CD14-positive monocyte (primary cell): Measurements from ENCODE around the gene NFKBIZ. TPM values are rescaled to one million over a fixed set of nuclear protein-coding genes. Genes with fewer than 3 reads are reported as not detected.

Experiments
- DNase-seq, 3 donors: peaks; one replicate each; pipeline ENCODE4 v3.0.0-alpha.2; 2011 to 2022
- H2AFZ ChIP-seq: 2 replicates; pipeline ENCODE4 v1.6.0; 2012; ENCODE audit warnings: mild to moderate bottlenecking, low read depth, low read length, inconsistent platforms; ENCODE audit not compliant: insufficient read depth, poor library complexity, severe bottlenecking
- H3K27ac ChIP-seq, 2 donors: 1 replicate in 1 of 2; 2 replicates in 1 of 2; pipeline ENCODE4 v1.5.1; 2012 to 2013; ENCODE audit warnings: low read length in 2 of 2, control low read depth in 1 of 2, inconsistent platforms in 1 of 2, low read depth in 1 of 2, mild to moderate bottlenecking in 1 of 2
- H3K27me3 ChIP-seq, 2 donors: one replicate each; pipeline versions ENCODE4 v1.6.0 to v1.6.1; 2011 to 2013; ENCODE audit warnings: low read length in 2 of 2; ENCODE audit not compliant: control insufficient read depth in 2 of 2, insufficient read depth in 2 of 2
- H3K36me3 ChIP-seq, 2 donors: replicated peaks in 1 of 2; 1 replicate in 1 of 2; 2 replicates in 1 of 2; pipeline versions ENCODE4 v1.5.1 to v1.6.1; 2012 to 2013; ENCODE audit warnings: low read length in 2 of 2, control low read depth in 1 of 2, inconsistent platforms in 1 of 2, mild to moderate bottlenecking in 1 of 2; ENCODE audit not compliant: insufficient read depth in 2 of 2, control insufficient read depth in 1 of 2
- H3K4me1 ChIP-seq, 2 donors: 1 replicate in 1 of 2; 2 replicates in 1 of 2; pipeline versions ENCODE4 v1.5.1 to v1.6.1; 2012 to 2013; ENCODE audit warnings: low read length in 2 of 2, control low read depth in 1 of 2, inconsistent platforms in 1 of 2, mild to moderate bottlenecking in 1 of 2, moderate library complexity in 1 of 2; ENCODE audit not compliant: insufficient read depth in 2 of 2, control insufficient read depth in 1 of 2
- H3K4me2 ChIP-seq: replicated peaks from 2 replicates; pipeline ENCODE3; 2012; ENCODE audit warnings: low read length, moderate library complexity, mild to moderate bottlenecking; ENCODE audit not compliant: poor library complexity, severe bottlenecking; ENCODE audit errors: extremely low read depth
- H3K4me3 ChIP-seq, 3 experiments: fragments of 200-600 bp in 1 of 3; sonication (generic) in 1 of 3; replicated peaks in 1 of 3; 1 replicate in 2 of 3; 2 replicates in 1 of 3; pipeline ENCODE4 v1.5.1; 2011 to 2013; ENCODE audit warnings: low read length in 3 of 3, mild to moderate bottlenecking in 3 of 3, control low read depth in 2 of 3, low read depth in 2 of 3, inconsistent platforms in 1 of 3, moderate library complexity in 1 of 3
- H3K79me2 ChIP-seq: 2 replicates; pipeline ENCODE4 v1.6.0; 2012; ENCODE audit warnings: mild to moderate bottlenecking, control low read depth, inconsistent platforms, low read length, moderate library complexity; ENCODE audit not compliant: insufficient read depth
- H3K9ac ChIP-seq: 2 replicates; pipeline ENCODE4 v1.6.0; 2017; ENCODE audit warnings: low read length, mild to moderate bottlenecking; ENCODE audit not compliant: insufficient read depth, poor library complexity, severe bottlenecking
- H3K9me3 ChIP-seq, 2 donors: replicated peaks in 1 of 2; 1 replicate in 1 of 2; 2 replicates in 1 of 2; pipeline versions ENCODE4 v1.5.1 to v1.6.1; 2012 to 2013; ENCODE audit warnings: low read length in 2 of 2, control low read depth in 1 of 2; ENCODE audit not compliant: control insufficient read depth in 1 of 2, insufficient read depth in 1 of 2
- H4K20me1 ChIP-seq: 2 replicates; pipeline ENCODE4 v1.6.0; 2012; ENCODE audit warnings: mild to moderate bottlenecking, low read length, control low read depth, moderate library complexity; ENCODE audit not compliant: insufficient read depth
- H3K27ac Mint-ChIP-seq, 7 donors: one replicate each; pipeline ENCODE4 v1.8.0; 2020; ENCODE audit warnings: mild to moderate bottlenecking in 7 of 7, mixed read lengths in 7 of 7, moderate library complexity in 6 of 7, inconsistent platforms in 2 of 7
- H3K27me3 Mint-ChIP-seq, 3 donors: one replicate each; pipeline ENCODE4 v1.8.0; 2021 to 2022; ENCODE audit warnings: low read depth in 3 of 3, mild to moderate bottlenecking in 3 of 3, mixed read lengths in 3 of 3, moderate library complexity in 3 of 3, inconsistent platforms in 1 of 3
- H3K36me3 Mint-ChIP-seq, 2 donors: one replicate each; pipeline ENCODE4 v1.8.0; 2020; ENCODE audit warnings: mixed read lengths in 2 of 2, inconsistent platforms in 1 of 2, mild to moderate bottlenecking in 1 of 2
- H3K4me1 Mint-ChIP-seq: one replicate; pipeline ENCODE4 v1.8.0; 2020; ENCODE audit warnings: mild to moderate bottlenecking, mixed read lengths
- H3K4me3 Mint-ChIP-seq, 2 donors: one replicate each; pipeline ENCODE4 v1.8.0; 2020; ENCODE audit warnings: mild to moderate bottlenecking in 2 of 2, mixed read lengths in 2 of 2, moderate library complexity in 1 of 2
- H3K9me3 Mint-ChIP-seq, 7 donors: one replicate each; pipeline ENCODE4 v1.8.0; 2020 to 2022; ENCODE audit warnings: mixed read lengths in 7 of 7, mild to moderate bottlenecking in 6 of 7, moderate library complexity in 6 of 7, inconsistent platforms in 2 of 7
- WGBS: methylation state at CpG from one replicate; pipeline ENCODE4 v1.1.5; 2013; ENCODE audit warnings: missing lambda C conversion rate; ENCODE audit not compliant: insufficient coverage; 5-methylcytosine and 5-hydroxymethylcytosine counted together
- intact Hi-C, 2 donors: fragments of 100-400 bp; cut with micrococcal nuclease; formaldehyde crosslinking; loops; one replicate each; pipeline versions ENCODE4 v1.15.0 to v1.15.1; 2023
- polyA plus RNA-seq, 3 donors: library from polyadenylated mRNA; depleted of rRNA in 1 of 3; unstranded in 2 of 3; stranded (reverse) in 1 of 3; fragments of 300-500 nt in 2 of 3; fragments of >200 nt in 1 of 3; fragmentation: Illumina TruSeq in 2 of 3; gene quantifications; 1 replicate in 2 of 3; 2 replicates in 1 of 3; pipeline ENCODE4 v1.2.3, GENCODE V29; 2012 to 2021
- TF ChIP-seq, protein P1 (sequence below): fragments of 200-600 bp; IDR thresholded peaks from one replicate; pipeline ENCODE4 v1.8.0; 2022; ENCODE audit warnings: antibody characterized with exemption, mild to moderate bottlenecking

The NFKBIZ gene
- polyA plus RNA-seq, 3 donors, result 71.0 to 592 (median 84.9) TPM

DNA sequence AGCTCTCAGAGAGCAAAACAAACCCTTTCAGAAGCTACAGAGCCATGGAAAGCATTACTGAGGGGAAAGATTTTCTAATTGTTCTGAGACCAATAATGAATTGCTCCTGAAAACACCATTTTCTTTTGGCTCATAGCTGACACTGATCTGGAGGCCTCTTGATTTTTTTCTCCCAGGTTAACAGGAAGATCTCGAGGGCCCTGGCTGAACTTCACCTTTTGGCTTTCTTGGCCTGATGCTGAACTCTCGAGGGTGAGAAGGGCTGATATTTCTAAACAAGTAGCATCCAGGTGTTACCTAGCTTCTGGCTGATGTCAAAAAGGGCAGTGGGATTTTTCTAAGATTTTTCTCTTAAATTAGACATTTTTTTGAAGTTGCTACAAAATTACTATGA lies 19.9 kb upstream of the NFKBIZ start:
- H3K4me1 Mint-ChIP-seq, result peaks cover 62% of the 10 kb centered on the region

DNA sequence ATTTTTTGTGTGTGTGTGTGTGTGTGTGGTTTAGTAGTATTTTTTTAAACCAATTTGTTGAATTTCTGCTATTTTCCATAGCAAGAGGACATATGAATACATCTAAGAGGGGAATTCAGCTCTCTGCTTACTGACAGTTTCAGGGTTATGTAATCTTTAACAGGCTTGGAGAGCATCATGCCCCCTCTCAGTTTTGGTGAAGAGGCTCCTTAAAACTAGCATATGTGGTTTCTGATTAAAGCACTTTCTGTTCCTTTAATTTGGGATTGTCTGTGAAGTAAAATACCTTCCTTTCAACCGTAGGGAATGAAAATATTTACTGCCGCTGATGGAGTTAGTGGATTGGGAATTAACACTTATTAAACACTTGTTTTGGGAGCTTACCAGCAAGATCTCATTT lies 19.4 kb upstream of the NFKBIZ start:
- no peak overlapping the region for H3K9ac ChIP-seq
- H4K20me1 ChIP-seq, result no peaks in the 10 kb centered on the region
- peak in 1 of 3 donors; percentile 75 for DNase-seq
- Mint-ChIP-seq H3K4me3 (peak overlapping the region in 1 of 2 donors; percentile 94), H3K36me3 (peaks cover 9 to 19% of the 10 kb centered on the region in 2 donors), H3K27me3 (peaks cover 0 to 7% (median 5%) of the 10 kb centered on the region in 3 donors), H3K4me1 (peaks cover 61% of the 10 kb centered on the region), H3K9me3 (no peaks in the 10 kb centered on the region), H3K27ac (peak overlapping the region; percentile 92 to 98 (median 97))
- WGBS, result no CpG with 5 or more reads among the region's 2 CpGs
- no peak overlapping the region for H2AFZ ChIP-seq
- H3K27ac ChIP-seq, result peak overlapping the region in 1 of 2 donors; percentile 90
- no peaks in the 10 kb centered on the region for H3K36me3 ChIP-seq
- H3K27me3 ChIP-seq, result no peaks in the 10 kb centered on the region
- H3K9me3 ChIP-seq, result no peaks in the 10 kb centered on the region
- peak overlapping the region in 1 of 3 experiments; percentile 86 for H3K4me3 ChIP-seq
- H3K4me2 ChIP-seq, result peak overlapping the region; percentile 86
- intact Hi-C loops, result loop anchor here in 1 of 2 donors (5.0 kb wide), 1 partner anchor 112 kb away; no protein-coding TSS in a partner anchor
- peaks cover 36 to 58% of the 10 kb centered on the region in 2 donors for H3K4me1 ChIP-seq
- TF ChIP-seq, protein P1, sequence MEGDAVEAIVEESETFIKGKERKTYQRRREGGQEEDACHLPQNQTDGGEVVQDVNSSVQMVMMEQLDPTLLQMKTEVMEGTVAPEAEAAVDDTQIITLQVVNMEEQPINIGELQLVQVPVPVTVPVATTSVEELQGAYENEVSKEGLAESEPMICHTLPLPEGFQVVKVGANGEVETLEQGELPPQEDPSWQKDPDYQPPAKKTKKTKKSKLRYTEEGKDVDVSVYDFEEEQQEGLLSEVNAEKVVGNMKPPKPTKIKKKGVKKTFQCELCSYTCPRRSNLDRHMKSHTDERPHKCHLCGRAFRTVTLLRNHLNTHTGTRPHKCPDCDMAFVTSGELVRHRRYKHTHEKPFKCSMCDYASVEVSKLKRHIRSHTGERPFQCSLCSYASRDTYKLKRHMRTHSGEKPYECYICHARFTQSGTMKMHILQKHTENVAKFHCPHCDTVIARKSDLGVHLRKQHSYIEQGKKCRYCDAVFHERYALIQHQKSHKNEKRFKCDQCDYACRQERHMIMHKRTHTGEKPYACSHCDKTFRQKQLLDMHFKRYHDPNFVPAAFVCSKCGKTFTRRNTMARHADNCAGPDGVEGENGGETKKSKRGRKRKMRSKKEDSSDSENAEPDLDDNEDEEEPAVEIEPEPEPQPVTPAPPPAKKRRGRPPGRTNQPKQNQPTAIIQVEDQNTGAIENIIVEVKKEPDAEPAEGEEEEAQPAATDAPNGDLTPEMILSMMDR, result no peak
- H3K79me2 ChIP-seq, result peaks cover 31% of the 10 kb centered on the region

More for the DNA sequence above, 19.9 kb upstream of the NFKBIZ start:
- DNase-seq, result no peak
- H3K9ac ChIP-seq, result peak overlapping the region; percentile 71
- intact Hi-C loops, result loop anchor here in 1 of 2 donors (5.0 kb wide), 1 partner anchor 113 kb away; no protein-coding TSS in a partner anchor
- WGBS, result no CpG with 5 or more reads among the region's 2 CpGs
- H3K27ac ChIP-seq, result peak overlapping the region; percentile 79 to 90
- H3K4me1 ChIP-seq, result peaks cover 36 to 55% of the 10 kb centered on the region in 2 donors
- no peaks in the 10 kb centered on the region for H4K20me1 ChIP-seq
- Mint-ChIP-seq H3K36me3 (peaks cover 7 to 20% of the 10 kb centered on the region in 2 donors), H3K4me3 (peak overlapping the region; percentile 94 to 97), H3K9me3 (no peaks in the 10 kb centered on the region), H3K27me3 (peaks cover 0 to 7% (median 2%) of the 10 kb centered on the region in 3 donors), H3K27ac (peak overlapping the region; percentile 92 to 98 (median 97))
- H3K4me2 ChIP-seq, result peak overlapping the region; percentile 86
- H3K36me3 ChIP-seq, result peaks cover 0 to 2% of the 10 kb centered on the region in 2 donors
- H3K79me2 ChIP-seq, result peaks cover 32% of the 10 kb centered on the region
- H3K27me3 ChIP-seq, result no peaks in the 10 kb centered on the region
- H3K9me3 ChIP-seq, result no peaks in the 10 kb centered on the region
- TF ChIP-seq, protein P1, result no peak
- peak overlapping the region; percentile 22 for H2AFZ ChIP-seq
- H3K4me3 ChIP-seq, result peak overlapping the region in 2 of 3 experiments; percentile 76 to 86
